GM20000 (cell line): ENCODE measurements around the gene ADD3.

ENCODE experiments used
- DNase-seq: peaks from one replicate; pipeline ENCODE4 v3.0.0; 2012; ENCODE audit warnings: low spot score
- CTCF ChIP-seq: IDR thresholded peaks from 2 replicates; pipeline ENCODE4 v1.5.1; 2012; ENCODE audit warnings: mild to moderate bottlenecking, control low read depth; ENCODE audit errors: extremely low read depth, missing control alignments

Gene ADD3

GRCh38 chr10:110074758-110075671, 67.2 kb downstream of the ADD3 start:
- DNase-seq: no peak

GRCh38 chr10:110075686-110076085, 67.9 kb downstream of the ADD3 start:
- DNase-seq: no peak
- no peak for TF ChIP-seq CTCF

More at GRCh38 chr10:110074758-110075671, 67.2 kb downstream of the ADD3 start:
- no peak for TF ChIP-seq CTCF

GRCh38 chr10:110076559-110077318, 69.0 kb downstream of the ADD3 start:
- no peak for TF ChIP-seq CTCF
- DNase-seq: peak; percentile 10

GRCh38 chr10:110077436-110078130, 69.8 kb downstream of the ADD3 start:
- no peak for TF ChIP-seq CTCF
- no peak for DNase-seq

GRCh38 chr10:110078317-110078716, 70.5 kb downstream of the ADD3 start:
- TF ChIP-seq CTCF: no peak
- no peak for DNase-seq

- no peak for DNase-seq
- TF ChIP-seq CTCF: no peak
Measured at GRCh38 chr10:110081911-110082310, 74.1 kb downstream of the ADD3 start.
